HCT116 (cell line): ENCODE measurements around the gene TEK.

ENCODE experiments used
- CTCF ChIP-seq, 3 experiments: fragments of 200-600 bp in 1 of 3; sonication (generic) in 1 of 3; IDR thresholded peaks in 2 of 3; conservative IDR thresholded peaks in 1 of 3; 2 replicates each; pipeline ENCODE4 v1.5.1; 2012 to 2017; ENCODE audit warnings: low read depth in 2 of 3, low read length in 2 of 3, antibody characterized with exemption in 1 of 3, borderline replicate concordance in 1 of 3, control low read depth in 1 of 3, mild to moderate bottlenecking in 1 of 3, mixed read lengths in 1 of 3, mixed run types in 1 of 3, moderate library complexity in 1 of 3; ENCODE audit not compliant: insufficient read depth in 1 of 3
- EZH2 ChIP-seq: fragments of 200-600 bp; sonication (generic); IDR thresholded peaks from 2 replicates; pipeline ENCODE4 v1.6.1; 2017; ENCODE audit warnings: antibody characterized with exemption, mixed run types

GRCh38 chr9:27118916-27119315 lies 9.9 kb downstream of the TEK start:
- TF ChIP-seq CTCF (IDR thresholded peaks at IDR 0.05 in 2 of 3, conservative IDR thresholded peaks at IDR 0.05 in 1 of 3; ENCODE audit: borderline replicate concordance in 1 of 3, insufficient read depth in 1 of 3, low read depth in 2 of 3, low read length in 2 of 3), result no peak
- no peak for TF ChIP-seq EZH2
